WI38 (cell line): Measurements from ENCODE around the gene SHISA8.

Source experiments
- H3K4me3 ChIP-seq: 2 replicates; pipeline ENCODE4 v1.5.1; 2011; ENCODE audit warnings: low read depth, mild to moderate bottlenecking, control low read depth, low read length
- CTCF ChIP-seq: IDR thresholded peaks from 2 replicates; pipeline ENCODE4 v1.5.1; 2012; ENCODE audit warnings: low read depth, mild to moderate bottlenecking, control low read depth, low read length

SHISA8 gene

GRCh38 chr22:41916745-41917358, 2.0 kb upstream of the SHISA8 start:
- TF ChIP-seq CTCF = no peak
- H3K4me3 ChIP-seq = no peak overlapping the region

GRCh38 chr22:41915786-41916493, 1.1 kb upstream of the SHISA8 start:
- TF ChIP-seq CTCF = no peak
- no peak overlapping the region for H3K4me3 ChIP-seq

- no peak for TF ChIP-seq CTCF
- H3K4me3 ChIP-seq = no peak overlapping the region
Measured at GRCh38 chr22:41914611-41915034, 251 bp downstream of the SHISA8 start.

- no peak overlapping the region for H3K4me3 ChIP-seq
- TF ChIP-seq CTCF = no peak
Measured at GRCh38 chr22:41913842-41914534, 886 bp downstream of the SHISA8 start.

- no peak overlapping the region for H3K4me3 ChIP-seq
- TF ChIP-seq CTCF = no peak
Measured at GRCh38 chr22:41913040-41913719, 1.7 kb downstream of the SHISA8 start.

GRCh38 chr22:41912338-41913039, 2.4 kb downstream of the SHISA8 start:
- no peak for TF ChIP-seq CTCF

More at GRCh38 chr22:41912338-41913039, 2.4 kb downstream of the SHISA8 start:
- H3K4me3 ChIP-seq = no peak overlapping the region
